Measurements from ENCODE around the gene SLC6A9. TPM values are rescaled to one million over a fixed set of nuclear protein-coding genes. Genes with fewer than 3 reads are reported as not detected.

Gene SLC6A9
- total and polyA plus RNA-seq, 2 of the 8 experiments (the other 6 are each of a cell fraction or from before 2014, with no cell fraction given): 20.2 to 24.2 TPM

DNA sequence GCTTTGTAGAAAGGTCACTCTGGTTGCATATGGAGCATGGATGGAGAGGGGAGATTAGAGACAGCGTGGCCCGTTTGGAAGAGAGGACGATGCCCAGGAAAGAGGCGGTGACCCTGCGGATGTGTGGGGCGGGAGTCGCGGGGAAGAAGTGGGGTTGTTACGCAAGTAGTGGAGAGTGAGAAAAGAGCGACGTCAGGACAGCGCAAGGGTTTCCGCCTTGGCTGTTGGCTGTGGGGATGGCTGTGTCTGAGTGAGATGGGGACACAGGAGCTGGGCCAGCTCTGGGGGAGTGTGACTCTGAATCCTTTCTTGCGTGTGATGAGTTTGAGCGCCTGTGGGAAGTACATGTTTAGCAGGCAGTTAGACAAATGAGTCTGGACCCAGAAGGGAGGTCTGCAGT is 48.5 kb downstream of the SLC6A9 start (continued):
- TF ChIP-seq CHD7 (IDR thresholded peaks at IDR 0.05; ENCODE audit: insufficient replicate concordance, low read length) (no peak), CTBP2 (IDR thresholded peaks at IDR 0.05; ENCODE audit: borderline replicate concordance, insufficient read depth, insufficient read length, low read length) (no peak), SP2 (IDR thresholded peaks at IDR 0.05; ENCODE audit: low read length) (no peak), TAF7 (optimal IDR thresholded peaks at IDR 0.05; ENCODE audit: borderline replicate concordance, low read depth, low read length) (no peak), SP1 (IDR thresholded peaks at IDR 0.05; ENCODE audit: low read depth, low read length) (no peak), SIRT6 (IDR thresholded peaks at IDR 0.05; ENCODE audit: low read length) (no peak)

Measured in H1 (cell line).